RPMI7951 (cell line): ENCODE data around the gene RAD51B. TPM values are rescaled to one million over a fixed set of nuclear protein-coding genes. Genes with fewer than 3 reads are reported as not detected.
A peak's percentile ranks its signal among the peaks of the same experiment; 100 is the strongest.
"Not testable (repeated sequence)": the region's sequence is repeated elsewhere in the genome, so short reads cannot be mapped to it uniquely, and the experiment has no call there.

ENCODE experiments used
- DNase-seq: peaks from one replicate; pipeline ENCODE4 v3.0.0-alpha.2; 2012; ENCODE audit warnings: low read depth
- total RNA-seq: library from RNA; depleted of rRNA; stranded (reverse); fragments of >200 nt; shearing (Covaris generic); gene quantifications from 2 replicates; pipeline ENCODE4 v1.2.3, GENCODE V29; 2014

RAD51B gene
- total RNA-seq, 1 experiment from 2014 or later, result 10.9 TPM

GRCh38 chr14:68208626-68209317, 389.2 kb downstream of the RAD51B start:
- DNase-seq, result no peak

- DNase-seq, result peak; percentile 98
These were observed 391.2 kb downstream of the RAD51B start for GRCh38 chr14:68210729-68211299.

DNA sequence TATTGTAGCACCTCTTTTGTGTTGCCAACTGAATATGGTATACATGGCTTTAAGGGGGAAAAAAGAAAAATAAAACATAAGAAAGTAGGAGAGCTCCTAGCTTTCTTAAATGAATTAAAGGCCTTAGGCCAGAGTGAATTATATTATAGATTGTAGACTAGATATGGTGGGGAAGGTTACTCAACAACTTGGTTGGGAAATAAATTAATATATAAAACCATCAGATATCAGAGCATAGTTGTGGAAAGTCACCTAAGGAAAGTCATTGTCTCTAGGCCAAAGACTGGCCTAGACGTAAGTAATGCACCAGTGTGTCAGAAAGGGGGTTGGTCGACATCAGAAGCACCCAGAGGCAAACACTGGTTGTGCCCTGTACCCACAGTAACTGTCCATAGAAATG, 391.8 kb downstream of the RAD51B start:
- DNase-seq, result no peak

DNA sequence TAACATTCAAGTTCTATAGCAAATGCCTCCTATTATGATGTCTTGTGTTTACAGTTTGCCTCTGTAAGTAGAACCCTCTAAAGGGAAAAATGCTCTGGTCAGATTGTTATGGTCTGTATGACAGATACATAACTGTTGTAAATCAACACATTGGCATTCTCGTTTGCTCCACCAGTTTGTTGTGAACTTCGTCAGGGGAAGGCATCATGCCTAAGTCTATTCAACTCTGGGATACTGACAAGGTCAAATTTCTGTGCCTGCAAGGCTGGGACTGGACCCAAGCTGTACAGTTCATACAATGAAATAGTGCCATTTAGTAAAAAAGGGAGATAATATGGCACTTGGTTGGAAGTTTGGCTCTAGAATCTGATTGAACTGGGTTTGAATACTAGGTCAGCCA, 392.3 kb downstream of the RAD51B start:
- no peak for DNase-seq

- DNase-seq, result no peak
These were observed 392.8 kb downstream of the RAD51B start for GRCh38 chr14:68212361-68212760.

- no peak for DNase-seq
These were observed 394.9 kb downstream of the RAD51B start for GRCh38 chr14:68214431-68214830.

- DNase-seq, result no peak
These were observed 396.1 kb downstream of the RAD51B start for GRCh38 chr14:68215629-68216028.

DNA sequence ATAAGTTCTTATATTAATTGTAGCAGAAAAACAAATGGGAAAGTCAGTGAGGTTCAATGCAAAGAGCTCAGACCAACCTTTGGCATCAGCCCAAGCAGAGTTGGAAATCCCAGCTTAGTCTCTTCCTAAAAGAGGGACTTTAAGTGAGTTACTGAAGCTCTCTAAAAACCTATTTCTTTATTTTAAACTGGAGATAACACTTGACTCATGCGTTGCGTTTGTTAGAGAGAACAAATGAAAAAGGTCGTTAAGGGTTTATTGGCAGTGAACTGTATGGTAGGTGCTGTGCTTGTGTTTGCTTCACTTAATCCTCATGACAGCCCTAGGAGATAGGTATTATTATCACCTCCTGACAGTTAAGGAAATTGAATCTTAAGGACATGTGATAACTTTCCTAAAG, 396.5 kb downstream of the RAD51B start:
- no peak for DNase-seq

DNA sequence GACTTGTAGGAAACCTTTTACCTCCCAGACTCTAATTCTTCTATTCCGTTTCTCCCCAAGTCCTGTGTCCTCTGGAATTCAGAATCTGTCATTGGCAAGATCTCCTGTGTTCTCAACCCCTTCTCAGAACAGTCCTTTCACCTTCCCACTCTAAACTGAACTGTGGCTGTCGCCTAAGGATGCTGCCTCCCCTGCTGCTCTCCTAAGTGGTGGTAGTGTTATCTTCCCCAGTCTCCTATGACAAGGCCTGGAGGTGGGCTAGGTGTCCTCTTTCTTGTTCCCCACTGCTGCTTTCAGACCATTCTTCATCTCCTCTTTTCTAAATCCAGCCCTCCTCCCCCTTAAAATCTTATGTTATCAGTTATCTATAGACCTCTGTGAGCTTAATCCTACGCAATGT, 397.4 kb downstream of the RAD51B start:
- no peak for DNase-seq

GRCh38 chr14:68217791-68218340, 398.3 kb downstream of the RAD51B start:
- no peak for DNase-seq

DNA sequence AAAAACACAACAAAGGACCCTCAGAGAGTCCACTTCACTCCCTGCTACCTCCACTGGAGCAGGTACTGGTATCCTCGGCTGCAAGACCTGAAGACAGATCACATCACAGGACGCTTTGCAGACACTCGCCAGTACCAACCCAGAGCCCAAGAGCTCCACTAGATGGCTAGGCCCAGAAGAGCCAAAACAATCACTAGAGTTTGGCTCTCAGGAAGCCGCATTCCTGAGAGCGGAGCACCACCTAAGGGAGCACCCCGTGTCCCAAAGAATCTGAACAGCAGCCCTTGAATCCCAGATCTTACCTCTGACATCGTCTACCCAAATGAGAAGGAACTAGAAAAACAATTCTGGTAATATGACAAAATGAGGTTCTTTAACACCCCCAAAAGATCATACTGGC, 399.8 kb downstream of the RAD51B start:
- no peak for DNase-seq

DNA sequence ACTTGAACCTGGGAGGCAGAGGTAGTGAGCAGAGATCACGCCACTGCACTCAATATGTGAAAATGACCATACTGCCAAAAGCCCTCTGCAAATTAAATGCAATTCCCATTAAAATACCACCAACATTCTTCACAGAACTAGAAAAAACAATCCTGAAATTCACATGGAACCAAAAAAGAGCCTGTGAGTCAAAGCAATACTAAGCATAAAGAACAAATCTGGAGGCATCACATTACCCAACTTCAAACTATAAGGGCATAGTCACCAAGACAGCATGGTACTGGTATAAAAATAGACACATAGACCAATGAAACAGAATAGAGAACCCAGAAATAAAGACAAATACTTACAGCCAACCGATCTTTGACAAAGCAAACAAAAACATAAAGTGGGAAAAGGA, 401.5 kb downstream of the RAD51B start:
- DNase-seq, result not testable (repeated sequence)

DNA sequence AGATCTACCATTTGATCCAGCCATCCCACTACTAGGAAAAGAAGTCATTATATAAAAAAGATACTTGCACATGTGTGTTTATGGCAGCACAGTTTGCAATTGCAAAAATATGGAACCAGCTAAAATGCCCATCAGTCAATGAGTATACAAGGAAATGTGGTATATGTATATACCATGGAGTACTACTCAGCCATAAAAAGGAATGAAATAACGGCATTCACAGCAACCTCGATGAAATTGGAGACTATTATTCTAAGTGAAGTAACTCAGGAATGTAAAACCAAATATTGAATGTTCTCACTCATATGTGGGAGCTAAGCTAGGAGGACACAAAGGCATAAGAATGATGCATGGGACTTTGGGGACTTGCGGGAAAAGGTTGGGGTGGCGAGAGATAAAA, 402.6 kb downstream of the RAD51B start:
- DNase-seq, result no peak

- DNase-seq, result no peak
These were observed 403.1 kb downstream of the RAD51B start for GRCh38 chr14:68222726-68223125.

- no peak for DNase-seq
These were observed 404.1 kb downstream of the RAD51B start for GRCh38 chr14:68223631-68224030.

- no peak for DNase-seq
These were observed 405.7 kb downstream of the RAD51B start for GRCh38 chr14:68225321-68225720.

DNA sequence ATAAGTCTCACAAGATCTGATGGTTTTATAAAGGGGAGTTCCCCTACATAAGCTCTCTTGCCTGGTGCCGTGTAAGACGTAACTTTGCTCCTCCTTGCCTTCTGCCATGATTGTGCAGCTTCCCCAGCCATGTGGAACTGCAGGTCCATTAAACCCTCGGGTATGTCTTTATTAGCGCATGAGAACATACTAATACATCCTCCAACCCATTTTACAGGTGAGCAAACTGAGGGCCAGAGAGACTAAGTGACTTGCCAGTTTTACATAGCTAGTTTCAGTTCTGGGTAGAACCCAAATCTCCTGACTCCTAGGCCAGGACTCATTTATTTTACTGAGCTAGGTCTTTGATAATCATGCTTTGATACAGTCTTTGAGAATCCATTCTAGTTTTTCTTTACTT, 406.9 kb downstream of the RAD51B start:
- DNase-seq, result no peak

- no peak for DNase-seq
These were observed 409.1 kb downstream of the RAD51B start for GRCh38 chr14:68228656-68229055.

DNA sequence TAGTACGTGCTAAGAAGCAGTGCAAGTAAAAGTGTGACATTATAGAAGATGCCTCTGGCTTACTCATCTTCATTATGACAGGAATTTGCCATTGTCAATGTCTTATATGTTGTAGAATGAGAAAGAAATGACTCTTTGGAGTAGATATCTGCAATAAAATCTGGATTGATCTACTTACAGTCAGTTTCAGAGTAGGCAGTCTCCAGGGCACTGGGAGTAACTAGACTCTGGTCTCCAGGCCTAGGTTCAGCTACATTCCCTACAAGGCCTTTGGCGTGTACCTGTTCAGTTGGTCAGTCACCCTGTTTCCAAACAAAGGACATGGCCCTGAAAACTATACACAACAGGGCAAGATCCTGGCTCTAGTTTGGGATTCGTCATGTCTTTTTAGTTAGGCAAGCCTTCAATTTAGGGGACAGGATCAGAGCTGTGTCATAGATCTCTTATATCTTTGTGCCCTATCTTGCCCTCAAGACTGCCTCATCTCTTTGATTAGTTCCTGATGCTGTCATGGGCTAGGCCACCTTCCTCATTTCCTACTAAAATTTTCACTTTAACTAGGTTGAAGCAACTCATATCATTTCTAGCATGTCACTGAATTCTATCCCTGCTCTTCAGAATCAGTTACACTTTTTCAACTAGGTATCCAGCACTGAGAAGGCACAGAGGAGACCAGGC, 410.0 kb downstream of the RAD51B start:
- no peak for DNase-seq

- DNase-seq, result no peak
These were observed 410.8 kb downstream of the RAD51B start for GRCh38 chr14:68230202-68230949.

DNA sequence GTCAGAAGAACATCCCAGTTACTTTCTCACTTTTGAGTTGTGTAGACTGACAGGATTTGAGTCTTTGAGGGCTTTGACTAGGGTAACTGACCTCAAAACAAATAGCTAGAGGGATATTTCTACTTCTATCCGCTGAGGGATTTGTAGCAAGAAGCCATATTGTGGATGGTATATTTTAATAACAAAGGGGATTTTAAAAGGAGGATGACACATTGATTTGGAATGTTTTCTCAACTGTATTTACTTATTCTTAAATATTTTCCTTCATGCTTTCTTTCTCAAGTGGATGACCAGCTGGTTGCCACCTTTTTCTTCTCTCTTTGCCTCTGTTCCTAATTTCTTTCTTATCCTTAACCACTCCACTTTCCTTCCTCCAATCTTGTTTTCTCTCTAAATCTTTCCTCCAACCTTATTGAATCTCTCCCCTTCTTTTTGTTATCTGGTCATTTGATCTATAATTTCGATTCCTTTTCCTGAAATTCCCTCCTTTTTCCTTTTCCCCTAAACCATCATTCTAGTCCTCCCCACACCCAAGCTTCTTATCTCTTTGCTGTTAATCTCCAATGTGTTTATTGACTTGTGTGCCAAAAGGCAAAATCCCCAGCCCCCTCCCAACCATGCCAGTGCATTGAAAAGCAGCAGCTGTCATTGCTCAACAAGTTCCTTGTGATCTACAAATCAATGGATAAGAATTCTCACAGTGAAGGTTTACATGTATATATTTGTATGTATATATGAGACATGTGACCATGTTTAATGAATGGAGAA, 411.6 kb downstream of the RAD51B start:
- peak; percentile 64 for DNase-seq
